Measurements from ENCODE around the gene SPRR1B. TPM values are rescaled to one million over a fixed set of nuclear protein-coding genes. Genes with fewer than 3 reads are reported as not detected.

SPRR1B gene
- total and polyA plus RNA-seq, 9 of the 15 experiments (the other 6 are each of a cell fraction or from before 2014, with no cell fraction given): not detected

DNA sequence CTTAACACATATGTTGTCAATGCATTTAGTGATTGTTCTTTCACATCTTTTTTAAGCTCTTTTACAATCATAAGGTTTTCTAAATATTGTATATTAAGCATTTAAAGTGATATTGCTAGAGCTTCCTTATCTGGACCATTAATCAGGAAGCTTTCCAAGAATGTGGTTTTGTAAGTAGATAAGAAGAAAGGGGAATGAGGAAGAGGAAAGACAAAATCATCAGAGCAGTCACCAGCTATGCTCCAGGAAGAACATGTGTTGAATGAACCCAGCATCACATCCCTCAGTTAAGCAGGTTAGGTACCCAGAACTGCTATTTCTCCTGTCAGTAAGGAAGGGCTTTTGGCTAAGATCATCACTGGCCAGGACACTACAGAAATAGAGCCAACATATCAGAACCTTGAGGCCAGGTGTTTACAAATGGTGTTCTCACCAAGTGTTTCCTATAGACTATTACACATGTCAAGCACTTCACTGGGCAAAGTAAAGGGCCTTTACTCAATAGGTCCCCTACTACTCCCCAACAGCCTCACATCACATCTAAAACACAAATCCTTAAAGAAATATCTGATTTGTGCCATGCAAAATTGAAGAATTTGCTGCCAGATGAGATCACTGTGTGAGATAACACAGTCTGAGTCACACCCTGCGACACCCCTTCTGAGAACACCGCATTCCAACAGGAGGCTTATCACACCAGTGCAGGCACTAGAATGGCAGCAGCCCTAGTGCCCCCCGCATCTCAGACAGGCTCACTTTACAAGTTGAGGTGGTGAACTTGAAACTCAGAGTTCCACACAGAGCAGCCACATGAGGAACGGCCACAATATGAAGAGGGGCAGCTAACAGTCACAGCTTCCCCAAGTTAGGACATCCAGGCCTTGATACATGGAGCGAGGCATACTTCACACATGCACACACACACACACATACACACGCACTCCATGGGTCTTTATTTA is 28.1 kb downstream of the SPRR1B start (continued):
- TF ChIP-seq, protein P1, sequence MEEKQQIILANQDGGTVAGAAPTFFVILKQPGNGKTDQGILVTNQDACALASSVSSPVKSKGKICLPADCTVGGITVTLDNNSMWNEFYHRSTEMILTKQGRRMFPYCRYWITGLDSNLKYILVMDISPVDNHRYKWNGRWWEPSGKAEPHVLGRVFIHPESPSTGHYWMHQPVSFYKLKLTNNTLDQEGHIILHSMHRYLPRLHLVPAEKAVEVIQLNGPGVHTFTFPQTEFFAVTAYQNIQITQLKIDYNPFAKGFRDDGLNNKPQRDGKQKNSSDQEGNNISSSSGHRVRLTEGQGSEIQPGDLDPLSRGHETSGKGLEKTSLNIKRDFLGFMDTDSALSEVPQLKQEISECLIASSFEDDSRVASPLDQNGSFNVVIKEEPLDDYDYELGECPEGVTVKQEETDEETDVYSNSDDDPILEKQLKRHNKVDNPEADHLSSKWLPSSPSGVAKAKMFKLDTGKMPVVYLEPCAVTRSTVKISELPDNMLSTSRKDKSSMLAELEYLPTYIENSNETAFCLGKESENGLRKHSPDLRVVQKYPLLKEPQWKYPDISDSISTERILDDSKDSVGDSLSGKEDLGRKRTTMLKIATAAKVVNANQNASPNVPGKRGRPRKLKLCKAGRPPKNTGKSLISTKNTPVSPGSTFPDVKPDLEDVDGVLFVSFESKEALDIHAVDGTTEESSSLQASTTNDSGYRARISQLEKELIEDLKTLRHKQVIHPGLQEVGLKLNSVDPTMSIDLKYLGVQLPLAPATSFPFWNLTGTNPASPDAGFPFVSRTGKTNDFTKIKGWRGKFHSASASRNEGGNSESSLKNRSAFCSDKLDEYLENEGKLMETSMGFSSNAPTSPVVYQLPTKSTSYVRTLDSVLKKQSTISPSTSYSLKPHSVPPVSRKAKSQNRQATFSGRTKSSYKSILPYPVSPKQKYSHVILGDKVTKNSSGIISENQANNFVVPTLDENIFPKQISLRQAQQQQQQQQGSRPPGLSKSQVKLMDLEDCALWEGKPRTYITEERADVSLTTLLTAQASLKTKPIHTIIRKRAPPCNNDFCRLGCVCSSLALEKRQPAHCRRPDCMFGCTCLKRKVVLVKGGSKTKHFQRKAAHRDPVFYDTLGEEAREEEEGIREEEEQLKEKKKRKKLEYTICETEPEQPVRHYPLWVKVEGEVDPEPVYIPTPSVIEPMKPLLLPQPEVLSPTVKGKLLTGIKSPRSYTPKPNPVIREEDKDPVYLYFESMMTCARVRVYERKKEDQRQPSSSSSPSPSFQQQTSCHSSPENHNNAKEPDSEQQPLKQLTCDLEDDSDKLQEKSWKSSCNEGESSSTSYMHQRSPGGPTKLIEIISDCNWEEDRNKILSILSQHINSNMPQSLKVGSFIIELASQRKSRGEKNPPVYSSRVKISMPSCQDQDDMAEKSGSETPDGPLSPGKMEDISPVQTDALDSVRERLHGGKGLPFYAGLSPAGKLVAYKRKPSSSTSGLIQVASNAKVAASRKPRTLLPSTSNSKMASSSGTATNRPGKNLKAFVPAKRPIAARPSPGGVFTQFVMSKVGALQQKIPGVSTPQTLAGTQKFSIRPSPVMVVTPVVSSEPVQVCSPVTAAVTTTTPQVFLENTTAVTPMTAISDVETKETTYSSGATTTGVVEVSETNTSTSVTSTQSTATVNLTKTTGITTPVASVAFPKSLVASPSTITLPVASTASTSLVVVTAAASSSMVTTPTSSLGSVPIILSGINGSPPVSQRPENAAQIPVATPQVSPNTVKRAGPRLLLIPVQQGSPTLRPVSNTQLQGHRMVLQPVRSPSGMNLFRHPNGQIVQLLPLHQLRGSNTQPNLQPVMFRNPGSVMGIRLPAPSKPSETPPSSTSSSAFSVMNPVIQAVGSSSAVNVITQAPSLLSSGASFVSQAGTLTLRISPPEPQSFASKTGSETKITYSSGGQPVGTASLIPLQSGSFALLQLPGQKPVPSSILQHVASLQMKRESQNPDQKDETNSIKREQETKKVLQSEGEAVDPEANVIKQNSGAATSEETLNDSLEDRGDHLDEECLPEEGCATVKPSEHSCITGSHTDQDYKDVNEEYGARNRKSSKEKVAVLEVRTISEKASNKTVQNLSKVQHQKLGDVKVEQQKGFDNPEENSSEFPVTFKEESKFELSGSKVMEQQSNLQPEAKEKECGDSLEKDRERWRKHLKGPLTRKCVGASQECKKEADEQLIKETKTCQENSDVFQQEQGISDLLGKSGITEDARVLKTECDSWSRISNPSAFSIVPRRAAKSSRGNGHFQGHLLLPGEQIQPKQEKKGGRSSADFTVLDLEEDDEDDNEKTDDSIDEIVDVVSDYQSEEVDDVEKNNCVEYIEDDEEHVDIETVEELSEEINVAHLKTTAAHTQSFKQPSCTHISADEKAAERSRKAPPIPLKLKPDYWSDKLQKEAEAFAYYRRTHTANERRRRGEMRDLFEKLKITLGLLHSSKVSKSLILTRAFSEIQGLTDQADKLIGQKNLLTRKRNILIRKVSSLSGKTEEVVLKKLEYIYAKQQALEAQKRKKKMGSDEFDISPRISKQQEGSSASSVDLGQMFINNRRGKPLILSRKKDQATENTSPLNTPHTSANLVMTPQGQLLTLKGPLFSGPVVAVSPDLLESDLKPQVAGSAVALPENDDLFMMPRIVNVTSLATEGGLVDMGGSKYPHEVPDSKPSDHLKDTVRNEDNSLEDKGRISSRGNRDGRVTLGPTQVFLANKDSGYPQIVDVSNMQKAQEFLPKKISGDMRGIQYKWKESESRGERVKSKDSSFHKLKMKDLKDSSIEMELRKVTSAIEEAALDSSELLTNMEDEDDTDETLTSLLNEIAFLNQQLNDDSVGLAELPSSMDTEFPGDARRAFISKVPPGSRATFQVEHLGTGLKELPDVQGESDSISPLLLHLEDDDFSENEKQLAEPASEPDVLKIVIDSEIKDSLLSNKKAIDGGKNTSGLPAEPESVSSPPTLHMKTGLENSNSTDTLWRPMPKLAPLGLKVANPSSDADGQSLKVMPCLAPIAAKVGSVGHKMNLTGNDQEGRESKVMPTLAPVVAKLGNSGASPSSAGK (IDR thresholded peaks at IDR 0.05): no peak
- TF ChIP-seq CEBPB (tag; IDR thresholded peaks at IDR 0.05) (no peak), ZNF764 (CRISPR knock-in tag; IDR thresholded peaks at IDR 0.05; ENCODE audit: low read depth) (no peak), POLR2G (IDR thresholded peaks at IDR 0.05; ENCODE audit: low read depth, low read length) (no peak), TARDBP (IDR thresholded peaks at IDR 0.05) (peak; percentile 51; the same call in 1 of the 2 replicates), MYNN (IDR thresholded peaks at IDR 0.05) (peak; percentile 91), MYNN (CRISPR knock-in tag; IDR thresholded peaks at IDR 0.05) (no peak), PML (IDR thresholded peaks at IDR 0.05; ENCODE audit: low read length) (peak; percentile 89), STAT5B (CRISPR knock-in tag; IDR thresholded peaks at IDR 0.05) (no peak), HMGN3 (IDR thresholded peaks at IDR 0.05; ENCODE audit: borderline replicate concordance, extremely low read depth, insufficient read length, low read depth, low read length) (no peak), FIP1L1 (IDR thresholded peaks at IDR 0.05; ENCODE audit: low read depth, low read length, poor library complexity, severe bottlenecking) (no peak), ATF7 (IDR thresholded peaks at IDR 0.05) (peak; percentile 82)
- TF ChIP-seq, protein P2, sequence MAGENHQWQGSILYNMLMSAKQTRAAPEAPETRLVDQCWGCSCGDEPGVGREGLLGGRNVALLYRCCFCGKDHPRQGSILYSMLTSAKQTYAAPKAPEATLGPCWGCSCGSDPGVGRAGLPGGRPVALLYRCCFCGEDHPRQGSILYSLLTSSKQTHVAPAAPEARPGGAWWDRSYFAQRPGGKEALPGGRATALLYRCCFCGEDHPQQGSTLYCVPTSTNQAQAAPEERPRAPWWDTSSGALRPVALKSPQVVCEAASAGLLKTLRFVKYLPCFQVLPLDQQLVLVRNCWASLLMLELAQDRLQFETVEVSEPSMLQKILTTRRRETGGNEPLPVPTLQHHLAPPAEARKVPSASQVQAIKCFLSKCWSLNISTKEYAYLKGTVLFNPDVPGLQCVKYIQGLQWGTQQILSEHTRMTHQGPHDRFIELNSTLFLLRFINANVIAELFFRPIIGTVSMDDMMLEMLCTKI (IDR thresholded peaks at IDR 0.05; ENCODE audit: partially characterized antibody): no peak
- TF ChIP-seq, protein P3, sequence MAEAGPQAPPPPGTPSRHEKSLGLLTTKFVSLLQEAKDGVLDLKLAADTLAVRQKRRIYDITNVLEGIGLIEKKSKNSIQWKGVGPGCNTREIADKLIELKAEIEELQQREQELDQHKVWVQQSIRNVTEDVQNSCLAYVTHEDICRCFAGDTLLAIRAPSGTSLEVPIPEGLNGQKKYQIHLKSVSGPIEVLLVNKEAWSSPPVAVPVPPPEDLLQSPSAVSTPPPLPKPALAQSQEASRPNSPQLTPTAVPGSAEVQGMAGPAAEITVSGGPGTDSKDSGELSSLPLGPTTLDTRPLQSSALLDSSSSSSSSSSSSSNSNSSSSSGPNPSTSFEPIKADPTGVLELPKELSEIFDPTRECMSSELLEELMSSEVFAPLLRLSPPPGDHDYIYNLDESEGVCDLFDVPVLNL (CRISPR knock-in tag; IDR thresholded peaks at IDR 0.05; ENCODE audit: low read depth): no peak
